Heart left ventricle (tissue), 13 donors: ENCODE measurements around the gene CCM2L.

Source experiments
- CTCF ChIP-seq, 12 donors: fragments of 200-600 bp; sonication (generic) in 4 of 12; IDR thresholded peaks; one replicate each; pipeline versions ENCODE4 v1.5.0 to v1.8.0; 2018 to 2022; ENCODE audit warnings: antibody characterized with exemption in 12 of 12, mild to moderate bottlenecking in 5 of 12
- POLR2A ChIP-seq, 2 donors: fragments of 450-650 bp; IDR thresholded peaks; one replicate each; pipeline ENCODE4 v1.6.1; 2017; ENCODE audit warnings: antibody characterized with exemption in 2 of 2, mild to moderate bottlenecking in 2 of 2, moderate library complexity in 2 of 2
- donor health status: ischemic (EF 13 %, LVEDD 7.1; RV severe dilation, severe dysfunction).
- donor health status: DM: no; HTN: yes; CAD: no.
- donor health status: DM: no; HTN: no; CAD: no.
- donor health status: ischemic (EF 25% LVEDD 6.9; RV normal size, moderate dysfunction).
- donor health status: ischemic (EF 25% LVEDD 5.7; RV mildly dilated, moderate dysfunction).
- donor health status: ischemic (EF 35%, LVEDD 5.7; RV mildly dilated, moderate dysfunction).
- donor health status: nonischemic (EF 11% LVEDD 7.7; RV severe dilation, severe dysfunction).
- donor health status: DM: yes; HTN: yes; CAD: no.
- donor health status: PGD.
- donor health status: ischemic (EF 29% LVEDD 5.4; RV normal size, mild dysfunction).
- donor health status: nonischemic (EF 23%, LVEDD 6.1; RV moderate dilation, normal function).

- TF ChIP-seq CTCF (IDR thresholded peaks at IDR 0.05) (no peak), POLR2A (IDR thresholded peaks at IDR 0.05) (no peak)
These were observed 27.7 kb downstream of the CCM2L start for GRCh38 chr20:32037929-32038328.
